ENCODE measurements around the gene SDCCAG8.
A peak's percentile ranks its signal among the peaks of the same experiment; 100 is the strongest.

Gene SDCCAG8

GRCh38 chr1:243281672-243282071 lies 25.8 kb downstream of the SDCCAG8 start:
- DNase-seq = no peak

DNA sequence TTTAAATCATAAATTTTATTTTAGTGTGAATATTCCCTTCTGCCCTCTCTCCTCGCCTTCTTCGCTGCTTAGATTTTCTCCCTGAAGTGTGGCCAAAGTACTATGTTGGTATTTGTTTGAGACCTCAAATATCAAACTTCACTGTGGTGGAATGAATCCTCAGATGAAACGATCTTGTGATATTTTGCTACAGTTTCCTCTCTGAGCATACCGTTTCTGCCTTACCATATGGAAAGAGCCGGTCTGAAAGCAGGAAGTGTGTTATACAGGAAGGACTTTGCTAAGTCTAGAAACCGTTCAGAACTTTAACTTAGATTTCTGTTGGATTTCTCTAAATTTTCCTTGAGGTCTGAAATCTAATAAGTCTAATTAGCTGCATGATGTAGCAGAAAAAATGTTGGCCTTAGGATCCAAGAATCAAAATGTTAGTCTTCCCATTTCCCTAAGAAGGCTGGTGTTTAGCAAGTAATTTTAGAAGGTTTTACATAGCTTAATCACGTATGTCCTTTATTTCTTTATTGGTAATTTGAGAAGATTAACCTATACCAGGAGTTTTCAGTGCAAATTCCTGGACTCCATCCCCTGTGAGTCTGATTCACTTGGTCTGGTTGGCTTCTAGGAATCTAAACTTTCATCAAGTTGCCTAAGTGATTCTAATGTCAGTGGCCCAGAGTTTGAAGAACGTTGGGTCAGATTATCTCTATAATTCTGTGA lies 30.7 kb downstream of the SDCCAG8 start:
- no peak for DNase-seq

- no peak for DNase-seq
Measured at GRCh38 chr1:243287123-243287460, 31.3 kb downstream of the SDCCAG8 start.

- DNase-seq = no peak
Measured at GRCh38 chr1:243287652-243288051, 31.8 kb downstream of the SDCCAG8 start.

GRCh38 chr1:243288062-243288461 lies 32.2 kb downstream of the SDCCAG8 start:
- DNase-seq = no peak

- no peak for DNase-seq
Measured at GRCh38 chr1:243291292-243291691, 35.5 kb downstream of the SDCCAG8 start.

GRCh38 chr1:243292117-243292516 lies 36.3 kb downstream of the SDCCAG8 start:
- DNase-seq = no peak

DNA sequence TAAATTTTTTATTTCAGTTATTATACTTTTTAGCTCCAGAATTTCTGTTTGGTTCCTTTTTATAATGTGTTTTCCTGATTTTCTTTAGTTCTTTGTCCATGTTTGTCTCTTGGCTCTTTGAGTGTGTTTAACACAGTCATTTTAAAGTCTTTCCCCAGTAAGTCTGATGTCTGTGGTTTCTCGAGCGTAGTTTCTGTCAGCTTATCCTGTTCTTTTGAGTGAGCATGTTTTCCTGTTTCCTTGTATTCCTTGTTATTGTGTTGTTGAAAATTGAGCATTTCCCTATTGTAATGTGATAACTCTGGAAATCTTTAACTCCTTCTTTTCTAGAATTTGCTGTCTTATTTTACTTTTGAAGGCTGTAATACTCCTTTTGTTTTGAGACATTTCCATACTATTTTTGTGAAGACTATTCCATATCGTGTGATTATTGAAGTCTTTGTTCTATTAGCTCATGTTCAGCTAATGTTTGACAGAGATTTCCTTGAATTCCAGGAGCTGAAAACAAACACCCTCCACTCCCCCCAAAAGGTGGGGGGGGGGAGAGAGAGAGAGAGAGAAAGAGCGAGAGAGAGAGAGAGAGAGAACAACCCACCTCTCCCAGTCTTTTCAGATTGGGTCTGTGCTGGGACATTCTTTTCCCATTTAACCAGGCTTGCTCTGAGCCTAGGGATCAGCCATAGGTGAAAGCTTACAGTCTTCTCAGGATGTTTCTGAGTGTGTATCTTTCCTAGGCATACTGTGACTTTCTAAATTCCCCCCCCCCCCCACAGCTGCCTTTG lies 38.3 kb downstream of the SDCCAG8 start:
- no peak for DNase-seq

DNA sequence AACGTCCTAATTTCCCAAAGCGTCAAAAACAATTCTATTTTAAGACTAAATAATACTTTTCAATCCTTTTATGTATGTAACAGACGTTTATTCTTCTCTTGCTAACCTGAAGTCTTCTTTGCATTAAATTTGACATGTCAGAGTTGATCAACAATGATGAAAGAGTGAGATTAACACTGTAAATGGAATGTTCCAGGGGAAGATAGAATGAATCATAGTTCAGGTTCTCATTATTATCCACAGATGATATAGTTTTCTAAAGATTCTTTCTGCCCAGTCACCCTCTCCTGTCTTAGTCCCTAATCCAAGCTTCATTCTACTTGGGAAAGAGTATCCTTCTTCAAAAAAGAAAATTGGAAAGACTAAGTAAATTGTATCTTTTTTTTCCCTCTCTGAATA lies 38.9 kb downstream of the SDCCAG8 start:
- no peak for DNase-seq

DNA sequence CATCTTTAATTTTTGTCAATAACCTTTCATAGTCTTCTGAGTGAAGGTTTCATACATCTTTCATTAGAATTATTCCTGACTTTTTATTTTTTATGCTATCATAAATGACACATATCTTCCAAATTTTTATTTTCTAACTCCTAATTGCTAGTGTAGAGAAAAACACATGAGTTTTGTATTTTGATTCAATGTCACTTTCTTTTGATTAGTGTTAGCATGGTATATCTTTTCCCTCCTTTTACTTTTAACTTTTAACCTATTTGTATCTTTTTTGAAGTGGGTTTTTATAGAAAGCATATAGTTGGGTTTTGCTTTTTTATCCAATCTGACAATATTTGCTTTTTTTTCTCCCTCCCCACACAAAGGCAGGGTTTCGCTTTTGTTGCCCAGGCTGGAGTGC lies 43.2 kb downstream of the SDCCAG8 start:
- no peak for DNase-seq

GRCh38 chr1:243301059-243301458 lies 45.2 kb downstream of the SDCCAG8 start:
- DNase-seq = no peak

DNA sequence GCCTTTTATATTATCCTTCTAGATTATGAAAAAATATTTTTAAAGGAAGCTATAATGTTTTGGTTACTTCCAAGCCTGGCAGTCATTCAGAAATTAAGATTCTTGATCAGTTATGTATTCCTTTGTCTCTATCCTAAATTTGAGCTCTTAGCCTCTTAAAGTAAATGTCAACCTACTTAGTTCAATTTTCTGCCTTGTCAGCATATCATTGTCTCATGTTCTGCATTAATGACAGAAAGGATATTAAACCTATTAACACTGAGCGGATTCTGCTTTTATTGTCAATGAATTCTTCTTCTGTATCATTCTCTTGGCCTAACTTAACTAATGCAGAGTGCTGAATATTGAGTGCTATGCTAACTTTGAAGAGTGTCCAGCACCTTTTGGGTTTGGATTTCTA lies 56.0 kb downstream of the SDCCAG8 start:
- no peak for DNase-seq

- DNase-seq = peak in 2 of 51 donors; percentile 16
Measured at GRCh38 chr1:243312952-243313634, 57.3 kb downstream of the SDCCAG8 start.

GRCh38 chr1:243313635-243314536 lies 58.0 kb downstream of the SDCCAG8 start:
- no peak for DNase-seq

- no peak for DNase-seq
Measured at GRCh38 chr1:243315455-243315854, 59.6 kb downstream of the SDCCAG8 start.

DNA sequence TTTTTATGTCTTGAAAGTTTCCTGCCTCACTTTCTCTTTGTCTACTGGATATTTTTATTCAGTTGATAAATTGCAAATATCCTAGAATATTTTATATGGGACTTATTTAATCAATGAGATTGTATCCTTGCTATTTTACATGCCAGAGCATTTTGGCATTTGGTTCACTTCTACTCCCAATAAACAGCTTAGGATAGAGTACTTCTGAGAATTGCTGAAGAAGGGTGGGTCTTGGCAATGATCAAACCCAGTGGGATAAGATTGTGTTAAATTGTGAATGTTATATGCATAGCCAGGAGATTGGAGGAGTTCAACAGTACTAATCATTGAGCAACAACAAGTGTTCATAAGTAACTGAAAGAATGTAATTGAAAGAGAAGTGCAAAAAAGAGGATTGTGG lies 60.1 kb downstream of the SDCCAG8 start:
- peak in 1 of 51 donors; percentile 51 for DNase-seq

GRCh38 chr1:243316366-243316989 lies 60.6 kb downstream of the SDCCAG8 start:
- peak in 45 of 51 donors; percentile 5 to 88 (median 63) for DNase-seq

- no peak for DNase-seq
Measured at GRCh38 chr1:243320224-243320623, 64.4 kb downstream of the SDCCAG8 start.

DNA sequence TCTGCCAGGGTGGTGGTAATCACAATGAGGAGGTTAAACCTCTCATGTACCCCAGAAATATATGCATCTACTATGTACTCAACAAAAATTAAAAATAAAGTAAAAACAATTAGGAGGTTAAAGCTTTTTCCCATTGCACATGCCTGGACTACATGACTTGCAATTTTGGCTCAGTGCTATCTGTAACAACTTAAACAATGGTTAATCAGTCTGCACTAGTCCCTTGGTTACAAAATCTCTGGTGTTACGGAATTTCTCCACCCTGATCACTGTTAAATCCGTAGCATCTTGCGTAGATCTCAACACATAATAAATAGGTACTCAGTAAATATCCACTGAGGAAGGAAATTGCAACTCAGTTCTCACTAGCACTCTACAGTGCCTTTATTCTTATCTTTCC lies 66.5 kb downstream of the SDCCAG8 start:
- DNase-seq = no peak

DNA sequence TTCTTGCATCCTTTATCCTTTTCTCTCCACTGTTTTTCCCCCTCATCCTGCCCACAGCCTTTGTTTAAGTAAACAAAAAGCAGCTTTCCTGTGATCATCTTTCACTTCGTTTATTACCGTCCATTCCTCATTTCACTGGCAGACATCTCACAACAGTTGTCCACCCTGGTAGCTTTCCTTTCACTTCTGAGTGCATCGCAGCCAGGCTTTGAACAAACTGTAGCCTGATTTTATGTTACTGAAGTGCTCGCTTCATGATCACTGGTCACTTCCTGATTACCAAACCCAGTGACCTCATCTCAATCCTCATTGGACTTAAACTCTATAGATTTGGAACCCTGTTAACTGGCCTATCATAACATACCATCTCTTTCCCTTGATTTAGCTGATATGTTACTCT lies 67.7 kb downstream of the SDCCAG8 start:
- no peak for DNase-seq

- peak in 2 of 51 donors; percentile 17 to 43 for DNase-seq
Measured at GRCh38 chr1:243325305-243325890, 69.6 kb downstream of the SDCCAG8 start.
